HEK293T (cell line): Measurements from ENCODE around the gene ADIG.

ENCODE experiments used
- FOXK2 ChIP-seq: fragments of 450-650 bp; IDR thresholded peaks from 2 replicates; pipeline ENCODE4 v1.6.1; 2016; ENCODE audit warnings: mild to moderate bottlenecking
- L3MBTL2 ChIP-seq: fragments of 450-650 bp; conservative IDR thresholded peaks from 2 replicates; pipeline ENCODE4 v1.6.1; 2016; ENCODE audit warnings: mild to moderate bottlenecking
- SP1 ChIP-seq: fragments of 450-650 bp; IDR thresholded peaks from 2 replicates; pipeline ENCODE4 v1.6.1; 2017
- TARDBP ChIP-seq: fragments of 450-650 bp; IDR thresholded peaks from 2 replicates; pipeline ENCODE4 v1.6.1; 2016

DNA sequence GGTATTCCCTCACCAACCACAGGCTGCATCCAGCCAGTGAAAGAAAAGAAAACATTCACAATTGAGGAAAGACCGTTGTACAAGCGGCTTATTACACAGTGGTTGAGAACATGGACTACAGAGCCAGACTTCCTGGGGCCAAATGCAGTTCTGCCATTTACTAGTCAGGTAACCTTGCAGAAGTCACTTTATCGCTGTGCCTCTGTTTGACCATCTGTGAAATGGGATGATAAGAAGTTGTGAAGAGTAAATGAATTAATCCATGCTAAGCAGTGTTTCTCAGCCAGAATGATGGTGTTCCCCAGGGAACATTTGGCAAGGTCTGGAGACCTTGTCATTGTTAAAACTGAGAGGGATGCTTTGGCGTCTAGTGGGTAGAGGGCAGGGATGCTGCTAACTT, 35.5 kb downstream of the ADIG start:
- no peak for TF ChIP-seq TARDBP
- TF ChIP-seq SP1 = no peak
- no peak for TF ChIP-seq L3MBTL2
- TF ChIP-seq FOXK2 = no peak
